Left renal cortex interstitium (tissue), 4 donors: Measurements from ENCODE around the gene NXPE4. TPM values are rescaled to one million over a fixed set of nuclear protein-coding genes. Genes with fewer than 3 reads are reported as not detected.
"Not testable (repeated sequence)": the region's sequence is repeated elsewhere in the genome, so short reads cannot be mapped to it uniquely, and the experiment has no call there.

Experiments
- DNase-seq, 4 donors: peaks; one replicate each; pipeline ENCODE4 v3.0.0-alpha.2; 2013; ENCODE audit warnings: low read depth in 4 of 4, low spot score in 2 of 4, missing footprints in 1 of 4
- polyA plus RNA-seq, 4 donors: library from polyadenylated mRNA; unstranded; fragments of 120-200 nt; gene quantifications; one replicate each; pipeline ENCODE4 v1.2.1, GENCODE V29; 2013; ENCODE audit not compliant: insufficient read length in 4 of 4

Gene NXPE4
- polyA plus RNA-seq, result under 1 TPM in 2 of 4 donors, not detected in 2; 0.08 to 0.14 TPM

DNA sequence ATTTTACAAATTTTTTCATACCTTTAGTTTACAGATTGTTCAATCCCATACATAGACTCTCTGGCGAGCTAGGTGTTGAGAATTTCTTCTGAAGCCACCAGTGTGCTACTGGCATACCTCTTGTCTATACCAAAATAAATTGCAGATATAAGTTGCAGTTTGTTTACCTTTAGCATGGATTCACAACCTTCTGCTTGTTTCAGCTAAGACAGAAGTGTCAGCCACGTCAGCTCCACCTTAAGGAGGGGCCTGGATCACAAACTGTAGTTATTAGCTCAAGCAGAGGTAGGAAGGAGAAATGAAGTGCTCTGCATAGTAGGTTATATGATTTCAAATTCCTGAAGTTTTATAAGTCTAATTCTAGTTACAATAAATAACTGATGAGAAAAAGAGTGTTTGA, at the start of gene NXPE4:
TSS of gene NXPE4 (minus strand) at position 216 of the 400 bp plus-strand sequence. CDS start 1,027 bp downstream, outside the sequence.
- DNase-seq, result no peak

DNA sequence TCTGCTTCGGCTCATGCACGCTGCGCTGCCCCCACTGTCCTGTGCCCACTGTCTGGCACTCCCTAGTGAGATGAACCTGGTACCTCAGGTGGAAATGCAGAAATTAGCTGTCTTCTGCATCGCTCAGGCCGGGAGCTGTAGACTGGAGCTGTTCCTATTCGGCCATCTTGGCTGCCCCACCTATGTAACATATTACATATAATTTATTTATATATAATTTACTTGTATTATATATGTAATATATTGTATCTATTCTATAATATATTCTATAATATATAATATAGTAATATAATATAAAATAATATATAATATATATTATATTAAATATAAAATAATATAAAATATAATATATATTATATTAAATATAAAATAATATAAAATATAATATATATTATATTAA, 43.9 kb upstream of the NXPE4 start:
- not testable (repeated sequence) for DNase-seq

DNA sequence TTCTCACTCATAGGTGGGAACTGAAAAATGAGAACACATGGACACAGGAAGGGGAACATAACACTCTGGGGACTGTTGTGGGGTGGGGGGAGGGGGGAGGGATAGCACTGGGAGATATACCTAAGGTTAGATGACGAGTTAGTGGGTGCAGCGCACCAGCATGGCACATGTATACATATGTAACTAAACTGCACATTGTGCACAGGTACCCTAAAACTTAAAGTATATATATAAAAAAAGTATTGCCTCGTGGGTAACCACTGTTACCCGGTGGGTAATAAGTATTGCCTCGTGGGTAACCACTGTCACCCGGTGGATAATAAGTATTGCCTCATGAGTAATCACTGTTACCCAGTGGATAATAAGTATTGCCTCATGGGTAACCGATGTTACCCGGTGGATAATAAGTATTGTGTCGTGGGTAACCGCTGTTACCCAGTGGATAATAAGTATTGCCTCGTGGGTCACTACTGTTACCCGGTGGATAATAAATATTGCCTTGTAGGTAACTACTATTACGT, 35.9 kb upstream of the NXPE4 start:
- DNase-seq, result not testable (repeated sequence)

DNA sequence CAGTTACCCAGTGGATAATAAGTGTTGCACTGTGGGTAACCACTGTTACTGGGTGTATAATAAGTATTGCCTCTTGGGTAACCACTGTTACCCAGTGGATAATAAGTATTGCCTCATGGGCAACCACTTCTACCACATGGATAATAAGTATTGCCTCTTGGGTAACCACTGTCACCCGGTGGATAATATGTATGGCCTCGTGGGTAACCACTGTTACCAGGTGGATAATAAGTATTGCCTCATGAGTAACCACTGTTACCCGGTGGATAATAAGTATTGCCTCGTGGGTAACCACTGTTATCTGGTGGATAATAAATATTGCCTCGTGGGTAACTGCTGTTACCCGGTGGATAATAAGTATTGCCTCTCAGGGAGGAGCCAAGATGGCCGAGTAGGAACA, 29.7 kb upstream of the NXPE4 start:
- no peak for DNase-seq

DNA sequence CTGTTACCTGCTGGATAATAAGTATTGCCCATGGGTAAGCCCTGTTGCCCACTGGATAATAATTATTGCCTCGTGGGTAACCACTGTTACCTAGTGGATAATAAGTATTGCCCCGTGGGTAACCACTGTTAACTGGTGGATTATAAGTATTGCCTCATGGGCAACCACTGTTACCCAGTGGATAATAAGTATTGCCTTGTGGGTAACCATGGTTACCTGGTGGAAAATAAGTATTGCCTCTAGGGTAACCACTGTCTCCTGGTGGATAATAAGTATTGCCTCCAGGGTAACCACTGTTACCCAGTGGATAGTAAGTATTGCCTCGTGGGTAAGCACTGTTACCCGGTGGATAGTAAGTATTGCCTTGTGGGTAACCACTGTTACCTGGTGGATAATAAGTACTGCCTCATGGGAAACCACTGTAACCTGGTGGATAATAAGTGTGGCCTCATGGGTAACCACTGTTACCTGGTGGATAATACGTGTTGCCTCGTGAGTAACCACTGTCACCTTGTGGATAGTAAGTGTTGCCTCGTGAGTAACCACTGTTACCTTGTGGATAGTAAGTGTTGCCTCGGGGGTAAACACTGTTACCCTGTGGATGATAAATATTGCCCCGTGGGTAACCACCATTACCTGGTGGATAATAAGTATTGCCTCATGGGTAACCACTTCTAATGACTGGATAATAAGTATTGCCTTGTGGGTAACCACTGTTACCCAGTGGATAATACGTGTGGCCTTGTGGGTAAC, 29.0 kb upstream of the NXPE4 start:
- no peak for DNase-seq

DNA sequence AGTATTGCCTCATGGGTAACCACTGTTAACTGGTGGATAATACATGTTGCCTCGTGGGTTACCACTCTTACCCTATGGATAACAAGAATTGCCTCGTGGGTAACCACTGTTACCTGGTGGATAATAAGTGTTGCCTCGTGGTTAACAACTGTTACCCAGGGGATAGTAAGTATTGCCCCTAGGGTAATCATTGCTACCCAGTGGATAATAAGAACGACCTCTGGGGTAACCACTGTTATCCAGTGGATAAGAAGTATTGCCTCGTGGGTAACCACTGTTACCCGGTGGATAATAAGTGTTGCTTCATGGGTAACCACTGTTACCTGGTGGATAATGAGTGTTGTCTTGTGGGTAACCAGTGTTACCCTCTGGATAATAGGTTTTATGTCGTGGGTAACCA, 28.1 kb upstream of the NXPE4 start:
- DNase-seq, result no peak

DNA sequence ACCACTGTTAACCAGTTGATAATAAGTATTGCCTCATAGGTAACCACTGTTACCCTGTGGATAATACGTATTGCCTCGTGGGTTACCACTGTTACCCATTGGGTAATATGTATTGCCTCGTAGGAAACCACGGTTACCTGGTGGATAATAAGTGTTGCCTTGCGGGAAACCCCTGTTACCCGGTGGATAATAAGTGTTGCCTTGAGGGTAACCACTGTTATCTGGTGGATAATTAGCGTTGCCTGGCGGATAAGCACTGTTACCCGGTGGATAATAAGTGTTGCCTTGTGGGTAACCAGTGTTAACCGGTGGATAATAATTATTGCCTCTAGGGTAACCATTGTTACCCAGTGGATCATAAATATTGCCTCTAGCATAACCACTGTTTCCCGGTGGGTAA, 27.3 kb upstream of the NXPE4 start:
- DNase-seq, result no peak

DNA sequence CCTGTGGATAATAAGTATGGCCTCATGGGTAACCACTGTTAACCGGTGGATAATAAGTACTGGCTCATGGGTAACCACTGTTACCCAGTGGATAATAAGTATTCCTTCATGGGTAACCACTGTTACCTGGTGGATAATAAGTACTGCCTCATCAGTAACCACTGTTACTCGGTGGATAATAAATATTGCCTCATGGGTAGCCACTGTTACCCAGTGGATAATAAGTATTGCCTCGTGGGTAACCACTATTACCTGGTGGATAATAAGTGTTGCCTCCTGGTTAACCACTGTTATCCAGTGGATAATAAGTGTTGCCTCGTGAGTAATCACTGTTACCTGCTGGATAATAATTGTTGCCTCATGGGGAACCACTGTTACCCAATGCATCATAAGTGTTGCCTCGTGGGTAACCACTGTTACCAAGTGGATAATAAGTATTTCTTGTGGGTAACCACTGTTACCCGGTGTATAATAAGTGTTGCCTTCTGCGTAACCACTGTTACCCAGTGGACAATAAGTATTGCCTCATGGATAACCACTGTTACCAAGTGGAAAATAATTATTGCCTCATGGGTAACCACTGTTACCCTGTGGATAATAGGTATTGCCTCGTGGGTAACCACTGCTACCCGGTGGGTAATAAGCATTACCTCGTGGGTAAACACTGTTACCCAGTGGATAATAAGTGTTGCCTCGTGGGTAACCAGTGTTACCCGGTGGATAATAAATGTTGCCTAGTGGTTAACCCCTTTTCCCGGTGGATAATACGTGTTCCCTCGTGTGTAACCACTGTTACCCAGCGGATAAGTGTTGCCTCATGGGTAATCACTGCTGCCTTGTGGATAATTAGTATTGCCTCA, 26.6 kb upstream of the NXPE4 start:
- no peak for DNase-seq

DNA sequence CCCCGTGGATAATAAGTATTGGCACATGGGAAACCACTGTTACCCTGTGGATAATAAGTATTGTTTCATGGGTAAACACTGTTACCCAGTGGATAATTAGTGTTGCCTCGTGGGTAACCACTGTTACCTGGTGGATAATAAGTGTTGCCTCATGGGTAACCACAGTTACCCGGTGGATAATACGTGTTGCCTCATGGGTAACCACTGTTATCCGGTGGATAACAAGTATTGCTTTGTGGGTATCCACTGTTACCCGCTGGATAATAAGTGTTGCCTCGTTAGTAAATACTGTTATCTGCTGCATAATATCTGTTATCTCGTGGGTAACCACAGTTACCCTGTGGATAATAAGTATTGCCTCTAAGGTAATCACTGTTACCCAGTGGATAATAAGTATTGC, 25.5 kb upstream of the NXPE4 start:
- DNase-seq, result no peak

DNA sequence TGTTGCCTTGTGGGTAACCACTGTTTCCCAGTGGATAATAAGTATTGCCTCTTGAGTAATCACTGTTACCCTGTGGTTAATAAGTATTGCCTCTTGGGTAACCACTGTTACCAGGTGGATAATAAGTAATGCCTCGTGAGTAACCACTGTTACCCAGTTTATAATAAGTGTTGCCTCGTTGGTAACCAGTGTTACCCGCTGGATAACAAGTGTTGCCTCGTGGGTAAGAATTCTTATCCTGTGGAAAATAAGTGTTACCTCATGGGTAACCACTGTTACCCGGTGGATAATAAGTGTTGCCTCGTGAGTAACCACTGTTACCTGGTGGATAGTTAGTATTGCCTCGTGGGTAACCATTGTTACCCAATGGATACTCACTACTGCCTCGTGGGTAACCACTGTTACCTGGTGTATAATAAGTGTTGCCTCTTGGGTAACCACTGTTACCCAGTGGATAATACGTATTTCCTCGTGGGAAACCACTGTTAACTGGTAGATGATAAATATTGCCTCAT, 24.1 kb upstream of the NXPE4 start:
- DNase-seq, result no peak

DNA sequence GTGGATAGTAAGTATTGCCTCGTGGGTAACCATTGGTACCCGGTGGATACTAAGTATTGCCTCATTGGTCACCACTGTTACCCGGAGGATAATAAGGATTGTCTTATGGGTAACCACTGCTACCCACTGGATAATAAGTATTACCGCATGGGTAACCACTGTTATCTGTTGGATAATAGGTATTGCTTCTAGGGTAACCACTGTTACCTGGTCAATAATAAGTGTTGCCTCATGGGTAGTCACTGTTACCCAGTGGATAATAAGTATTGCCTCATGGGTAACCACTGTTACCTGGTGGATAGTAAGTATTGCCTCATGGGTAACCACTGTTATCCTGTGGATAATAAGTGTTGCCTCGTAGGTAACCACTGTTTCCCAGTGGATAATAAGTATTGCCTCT, 22.6 kb upstream of the NXPE4 start:
- DNase-seq, result no peak

DNA sequence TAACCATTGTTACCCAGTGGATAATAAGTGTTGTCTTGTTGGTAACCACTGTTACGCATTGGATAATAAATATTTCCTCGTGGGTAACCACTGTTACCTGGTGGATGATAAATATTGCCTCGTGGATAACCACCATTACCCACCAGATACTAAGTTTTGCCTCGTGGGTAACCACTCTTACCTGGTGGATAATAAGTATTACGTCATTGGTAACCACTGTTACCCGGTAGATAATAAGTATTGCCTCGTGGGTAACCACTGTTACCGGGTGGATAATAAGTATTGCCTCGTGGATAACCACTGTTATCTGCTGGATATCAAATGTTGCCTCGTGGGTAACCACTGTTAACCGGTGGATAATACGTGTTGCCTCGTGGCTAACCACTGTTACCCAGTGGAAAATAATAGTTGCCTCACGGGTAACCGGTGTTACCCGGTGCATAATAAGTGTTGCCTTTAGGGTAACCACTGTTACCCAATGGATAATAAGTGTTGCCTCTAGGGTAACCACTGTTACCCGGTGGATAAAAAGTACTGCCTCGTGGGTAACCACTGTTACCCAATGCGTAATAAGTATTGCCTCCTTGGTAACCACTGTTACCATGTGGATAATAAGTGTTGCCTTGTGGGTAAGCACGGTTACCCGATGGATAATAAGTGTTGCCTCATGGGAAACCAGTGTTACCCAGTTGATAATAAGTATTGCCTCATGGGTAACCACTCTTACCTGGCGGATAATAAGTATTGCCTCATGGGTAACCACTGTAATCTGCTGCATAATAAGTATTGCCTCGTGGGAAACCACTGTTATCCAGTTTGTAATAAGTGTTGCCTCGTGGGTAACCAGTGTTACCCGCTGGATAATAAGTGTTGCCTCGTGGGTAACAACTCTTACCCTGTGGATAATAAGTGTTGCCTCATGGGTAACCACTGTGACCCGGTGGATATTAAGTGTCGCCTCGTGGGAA, 21.9 kb upstream of the NXPE4 start:
- no peak for DNase-seq

DNA sequence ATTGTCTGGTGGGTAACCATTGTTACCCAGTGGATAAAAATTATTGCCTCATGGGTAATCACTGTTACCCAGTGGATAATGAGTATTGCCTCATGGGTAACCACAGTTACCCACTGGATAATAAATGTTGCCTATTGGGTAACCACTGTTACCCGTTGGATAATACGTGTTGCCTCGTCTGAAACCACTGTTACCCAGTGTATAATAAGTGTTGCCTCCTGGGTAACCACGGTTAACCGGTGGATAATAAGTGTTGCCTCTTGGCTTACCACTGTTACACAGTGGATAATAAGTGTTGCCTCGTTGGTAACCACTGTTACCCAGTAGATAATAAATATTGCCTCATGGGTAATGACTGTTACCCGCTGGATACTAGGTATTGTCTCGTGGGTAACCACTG, 20.9 kb upstream of the NXPE4 start:
- DNase-seq, result no peak

DNA sequence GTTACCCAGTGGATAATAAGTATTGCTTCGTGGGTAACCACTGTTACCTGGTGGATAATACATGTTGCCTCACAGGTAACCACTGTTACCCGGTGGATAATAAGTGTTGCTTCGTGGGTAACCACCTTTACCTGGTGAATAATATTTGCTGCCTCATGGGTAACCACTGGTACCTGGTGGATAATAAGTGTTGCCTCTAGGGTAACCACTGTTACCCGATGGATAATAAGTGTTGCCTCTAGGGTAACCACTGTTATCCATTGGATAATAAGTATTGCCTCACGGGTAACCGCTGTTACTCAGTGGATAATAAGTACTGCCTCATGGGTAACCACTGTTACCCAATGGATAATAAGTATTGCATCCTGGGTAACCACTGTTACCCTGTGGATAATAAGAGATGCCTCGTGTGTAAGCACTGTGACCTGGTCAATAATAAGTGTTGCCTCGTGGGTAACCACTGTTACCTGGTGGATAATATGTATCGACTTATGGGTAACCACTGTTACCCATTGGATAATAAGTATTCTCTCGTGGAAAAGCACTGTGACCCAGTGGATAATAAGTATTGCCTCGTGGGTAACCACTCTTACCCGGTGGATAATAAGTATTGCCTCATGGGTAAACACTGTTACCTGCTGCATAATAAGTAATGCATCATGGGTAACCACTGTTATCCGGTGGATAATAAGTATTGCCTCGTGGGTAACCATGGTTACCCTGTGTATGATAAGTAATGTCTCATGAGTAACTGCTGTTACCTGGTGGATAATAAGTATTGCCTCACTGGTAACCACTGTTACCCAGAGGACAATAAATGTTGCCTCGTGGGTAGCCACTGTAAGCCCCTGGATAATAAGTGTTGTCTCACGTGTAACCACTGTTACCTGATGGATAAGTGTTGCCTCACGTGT, 20.1 kb upstream of the NXPE4 start:
- no peak for DNase-seq

DNA sequence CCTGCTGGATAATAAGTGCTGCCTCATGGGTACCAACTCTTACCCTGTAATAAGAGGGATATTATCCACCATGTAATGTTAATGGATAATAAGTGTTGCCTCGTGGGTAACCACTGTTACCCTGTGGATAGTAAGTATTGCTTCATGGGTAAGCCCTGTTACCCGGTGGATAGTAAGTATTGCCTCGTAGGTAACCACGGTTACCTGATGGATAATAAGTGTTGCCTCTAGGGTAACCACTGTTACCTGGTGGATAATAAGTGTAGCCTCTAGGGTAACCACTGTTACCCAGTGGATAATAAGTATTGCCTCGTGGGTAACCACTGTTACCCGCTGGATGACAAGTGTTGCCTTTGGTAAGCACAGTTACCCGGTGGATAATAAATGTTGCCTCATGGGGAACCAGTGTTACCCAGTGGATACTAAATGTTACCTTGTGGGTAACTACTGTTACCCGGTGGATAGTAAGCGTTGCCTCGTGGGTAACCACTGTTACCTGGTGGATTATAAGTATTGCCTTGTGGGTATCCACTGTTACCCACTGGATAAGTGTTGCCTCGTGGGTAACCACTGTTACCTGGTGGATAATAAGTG, 18.6 kb upstream of the NXPE4 start:
- no peak for DNase-seq

DNA sequence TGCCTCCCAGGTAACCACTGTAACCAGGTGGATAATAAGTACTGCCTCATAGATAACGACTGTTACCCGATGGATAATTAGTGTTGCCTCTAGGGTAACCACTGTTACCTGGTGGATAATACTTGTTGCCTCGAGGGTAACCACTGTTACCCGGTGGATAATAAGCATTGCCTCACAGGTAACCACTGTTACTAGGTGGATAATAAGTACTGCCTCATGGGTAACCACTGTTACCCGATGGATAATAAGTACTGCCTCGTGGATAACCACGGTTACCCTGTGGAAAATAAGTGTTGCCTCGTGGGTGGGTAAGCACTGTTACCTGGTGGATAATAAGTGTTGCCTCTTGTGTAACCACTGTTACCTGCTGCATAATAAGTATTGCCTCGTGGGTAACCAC, 17.5 kb upstream of the NXPE4 start:
- not testable (repeated sequence) for DNase-seq

DNA sequence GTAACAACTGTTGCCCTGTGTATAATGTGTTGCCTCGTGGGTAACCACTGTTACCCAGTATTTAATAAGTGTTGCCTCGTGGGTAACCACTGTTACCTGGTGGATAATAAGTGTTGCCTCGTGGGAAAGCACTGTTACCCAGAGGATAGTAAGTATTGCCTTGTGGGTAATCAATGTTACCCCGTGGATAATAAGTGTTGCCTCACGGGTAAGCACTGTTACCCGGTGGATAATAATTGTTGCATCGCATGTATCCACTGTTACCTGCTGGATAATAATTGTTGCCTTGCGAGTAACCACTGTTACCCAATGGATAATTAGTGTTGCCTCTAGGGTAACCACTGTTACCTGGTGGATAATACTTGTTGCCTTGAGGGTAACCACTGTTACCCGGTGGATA, 17.1 kb upstream of the NXPE4 start:
- no peak for DNase-seq

DNA sequence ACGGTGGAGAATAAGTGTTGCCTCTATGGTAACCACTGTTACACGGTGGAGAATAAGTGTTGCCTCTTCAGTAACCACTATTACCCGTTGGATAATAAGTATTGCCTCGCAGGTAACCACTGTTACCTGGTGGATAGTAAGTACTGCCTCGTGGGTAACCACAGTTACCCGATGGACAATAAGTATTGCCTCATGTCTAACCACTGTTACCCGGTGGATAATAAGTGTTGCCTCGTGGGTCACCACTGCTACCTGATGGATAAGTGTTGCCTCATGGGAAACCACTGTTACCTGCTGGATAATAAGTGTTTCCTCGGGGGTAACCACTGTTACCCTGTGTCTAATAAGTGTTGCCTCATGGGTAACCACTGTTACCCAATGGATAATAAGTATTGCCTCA, 16.6 kb upstream of the NXPE4 start:
- not testable (repeated sequence) for DNase-seq
